ENCODE results near the gene POLR2J2. TPM values are rescaled to one million over a fixed set of nuclear protein-coding genes. Genes with fewer than 3 reads are reported as not detected.
"Not testable (repeated sequence)": the region's sequence is repeated elsewhere in the genome, so short reads cannot be mapped to it uniquely, and the experiment has no call there.

The POLR2J2 gene
- total RNA-seq, 1 experiment from 2014 or later, result 12.7 TPM

DNA sequence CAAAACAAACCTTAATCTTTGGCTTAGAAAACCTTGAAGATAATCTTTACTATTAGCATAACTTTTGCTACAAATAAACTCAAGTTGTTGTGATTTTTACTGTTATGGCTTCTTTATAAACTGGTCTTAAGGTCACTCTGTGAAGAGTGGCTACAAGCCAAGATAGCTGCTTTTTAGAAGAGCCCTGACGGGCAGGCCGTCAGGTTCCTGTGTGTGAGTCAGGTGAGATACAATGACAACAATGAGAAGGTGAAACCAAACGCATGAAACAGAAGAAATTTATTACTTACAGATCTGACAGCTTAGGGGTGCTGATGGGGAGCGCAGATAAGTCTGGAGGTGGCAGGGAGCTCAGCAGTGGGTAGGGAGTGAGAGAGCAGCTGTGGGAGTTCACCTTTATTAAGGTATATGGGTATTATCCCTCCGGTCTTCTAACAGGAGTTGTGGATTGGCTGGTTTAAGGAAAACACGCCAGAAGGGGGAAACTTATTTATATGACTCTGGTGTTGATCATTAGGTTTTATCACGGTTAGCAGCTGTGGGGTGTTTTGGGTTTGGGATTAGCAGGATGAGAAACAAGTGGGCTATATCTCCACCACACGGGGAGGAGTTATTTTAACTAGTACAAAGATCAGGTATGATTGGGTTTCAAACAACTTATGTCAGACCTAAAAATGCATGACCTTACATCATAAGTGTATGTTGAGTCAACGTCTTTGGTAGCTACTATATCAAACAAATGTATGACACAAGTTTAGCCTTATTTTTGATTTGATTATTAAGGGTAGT is 27.7 kb upstream of the POLR2J2 start:
- H3K4me3 Mint-ChIP-seq (ENCODE audit: unreplicated experiment); intact Hi-C loops (cut with micrococcal nuclease; ENCODE audit: unreplicated experiment); POLR2A ChIA-PET; H3K9me3 ChIP-seq; H3K4me1 Mint-ChIP-seq (ENCODE audit: low read depth, unreplicated experiment); H3K4me1 ChIP-seq; CTCF ChIA-PET; H3K27me3 ChIP-seq (replicated peaks; ENCODE audit: control insufficient read depth, insufficient read depth, low read length); H3K9me3 Mint-ChIP-seq (ENCODE audit: unreplicated experiment); H3K27ac Mint-ChIP-seq (ENCODE audit: unreplicated experiment); DNase-seq; BruUV-seq (replicated peaks); H3K36me3 ChIP-seq (ENCODE audit: control insufficient read depth, insufficient read depth, low read length); H3K27me3 Mint-ChIP-seq (ENCODE audit: insufficient read depth, unreplicated experiment); H3K4me3 ChIP-seq (ENCODE audit: low read depth, low read length); H3K36me3 Mint-ChIP-seq (ENCODE audit: insufficient read depth, unreplicated experiment): not testable (repeated sequence)

GRCh38 chr7:102697642-102698512 is 26.4 kb upstream of the POLR2J2 start:
- H3K9me3 ChIP-seq; H3K9me3 Mint-ChIP-seq (ENCODE audit: unreplicated experiment); POLR2A ChIA-PET; H3K4me1 ChIP-seq; H3K27me3 ChIP-seq (replicated peaks; ENCODE audit: control insufficient read depth, insufficient read depth, low read length); H3K27ac Mint-ChIP-seq (ENCODE audit: unreplicated experiment); BruUV-seq (replicated peaks); H3K36me3 Mint-ChIP-seq (ENCODE audit: insufficient read depth, unreplicated experiment); H3K4me3 Mint-ChIP-seq (ENCODE audit: unreplicated experiment); CTCF ChIA-PET; intact Hi-C loops (cut with micrococcal nuclease; ENCODE audit: unreplicated experiment); H3K27me3 Mint-ChIP-seq (ENCODE audit: insufficient read depth, unreplicated experiment); H3K4me3 ChIP-seq (ENCODE audit: low read depth, low read length); DNase-seq; H3K4me1 Mint-ChIP-seq (ENCODE audit: low read depth, unreplicated experiment); H3K36me3 ChIP-seq (ENCODE audit: control insufficient read depth, insufficient read depth, low read length): not testable (repeated sequence)

- H3K4me1 ChIP-seq; H3K36me3 Mint-ChIP-seq (ENCODE audit: insufficient read depth, unreplicated experiment); H3K36me3 ChIP-seq (ENCODE audit: control insufficient read depth, insufficient read depth, low read length); DNase-seq; POLR2A ChIA-PET; H3K27me3 Mint-ChIP-seq (ENCODE audit: insufficient read depth, unreplicated experiment); BruUV-seq (replicated peaks); H3K4me1 Mint-ChIP-seq (ENCODE audit: low read depth, unreplicated experiment); H3K9me3 ChIP-seq; intact Hi-C loops (cut with micrococcal nuclease; ENCODE audit: unreplicated experiment); H3K27ac Mint-ChIP-seq (ENCODE audit: unreplicated experiment); H3K9me3 Mint-ChIP-seq (ENCODE audit: unreplicated experiment); CTCF ChIA-PET; H3K27me3 ChIP-seq (replicated peaks; ENCODE audit: control insufficient read depth, insufficient read depth, low read length); H3K4me3 ChIP-seq (ENCODE audit: low read depth, low read length); H3K4me3 Mint-ChIP-seq (ENCODE audit: unreplicated experiment): not testable (repeated sequence)
These were observed 24.5 kb upstream of the POLR2J2 start for GRCh38 chr7:102696009-102696408.

GRCh38 chr7:102695033-102695552 is 23.6 kb upstream of the POLR2J2 start:
- H3K9me3 Mint-ChIP-seq (ENCODE audit: unreplicated experiment); POLR2A ChIA-PET; H3K36me3 Mint-ChIP-seq (ENCODE audit: insufficient read depth, unreplicated experiment); H3K9me3 ChIP-seq; H3K27me3 ChIP-seq (replicated peaks; ENCODE audit: control insufficient read depth, insufficient read depth, low read length); CTCF ChIA-PET; H3K27me3 Mint-ChIP-seq (ENCODE audit: insufficient read depth, unreplicated experiment); H3K27ac Mint-ChIP-seq (ENCODE audit: unreplicated experiment); H3K4me3 Mint-ChIP-seq (ENCODE audit: unreplicated experiment); H3K4me3 ChIP-seq (ENCODE audit: low read depth, low read length); DNase-seq; H3K36me3 ChIP-seq (ENCODE audit: control insufficient read depth, insufficient read depth, low read length); intact Hi-C loops (cut with micrococcal nuclease; ENCODE audit: unreplicated experiment); BruUV-seq (replicated peaks); H3K4me1 ChIP-seq; H3K4me1 Mint-ChIP-seq (ENCODE audit: low read depth, unreplicated experiment): not testable (repeated sequence)

DNA sequence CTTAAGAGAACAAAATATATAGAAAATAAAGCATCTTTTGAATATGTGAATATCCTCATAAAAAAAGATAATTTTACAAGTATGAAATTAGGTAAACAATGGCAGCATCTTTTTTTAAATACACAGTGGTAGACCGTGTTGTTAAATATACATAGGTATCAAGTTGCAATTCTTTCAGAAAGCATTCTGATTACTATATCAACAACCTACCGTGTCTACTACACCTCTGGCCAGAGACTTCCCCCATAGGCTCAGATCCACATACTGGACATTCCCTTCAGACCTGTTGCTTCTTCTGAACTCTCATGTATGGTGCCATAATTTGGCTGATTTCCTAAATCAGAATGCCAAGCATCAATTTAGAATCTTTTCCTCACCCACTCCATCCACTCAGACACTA is 22.5 kb upstream of the POLR2J2 start:
- H3K4me3 Mint-ChIP-seq (ENCODE audit: unreplicated experiment); DNase-seq; H3K4me1 ChIP-seq; POLR2A ChIA-PET; intact Hi-C loops (cut with micrococcal nuclease; ENCODE audit: unreplicated experiment); H3K27me3 Mint-ChIP-seq (ENCODE audit: insufficient read depth, unreplicated experiment); H3K36me3 Mint-ChIP-seq (ENCODE audit: insufficient read depth, unreplicated experiment); H3K4me1 Mint-ChIP-seq (ENCODE audit: low read depth, unreplicated experiment); CTCF ChIA-PET; H3K9me3 ChIP-seq; H3K27ac Mint-ChIP-seq (ENCODE audit: unreplicated experiment); BruUV-seq (replicated peaks); H3K4me3 ChIP-seq (ENCODE audit: low read depth, low read length); H3K9me3 Mint-ChIP-seq (ENCODE audit: unreplicated experiment); H3K27me3 ChIP-seq (replicated peaks; ENCODE audit: control insufficient read depth, insufficient read depth, low read length); H3K36me3 ChIP-seq (ENCODE audit: control insufficient read depth, insufficient read depth, low read length): not testable (repeated sequence)

DNA sequence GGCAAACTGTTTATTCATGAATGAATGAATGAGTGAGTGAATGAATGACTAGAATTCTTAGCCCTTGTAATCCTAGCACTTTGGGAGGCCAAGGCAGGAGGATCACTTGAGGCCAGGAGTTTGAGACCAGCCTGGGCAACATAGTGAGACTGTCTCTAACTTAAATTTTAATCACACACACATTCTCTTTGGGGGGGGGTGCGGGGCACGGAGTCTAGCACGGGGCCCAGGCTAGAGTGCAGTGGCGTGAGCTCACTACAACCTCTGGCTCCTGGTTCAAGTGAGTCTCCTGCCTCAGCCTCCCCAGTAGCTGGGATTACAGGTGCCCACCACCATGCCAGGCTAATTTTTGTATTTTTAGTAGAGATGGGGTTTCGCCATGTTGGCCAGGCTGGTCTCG is 19.1 kb upstream of the POLR2J2 start:
- H3K36me3 Mint-ChIP-seq (ENCODE audit: insufficient read depth, unreplicated experiment); H3K36me3 ChIP-seq (ENCODE audit: control insufficient read depth, insufficient read depth, low read length); H3K27me3 ChIP-seq (replicated peaks; ENCODE audit: control insufficient read depth, insufficient read depth, low read length); BruUV-seq (replicated peaks); H3K4me1 Mint-ChIP-seq (ENCODE audit: low read depth, unreplicated experiment); DNase-seq; H3K27me3 Mint-ChIP-seq (ENCODE audit: insufficient read depth, unreplicated experiment); POLR2A ChIA-PET; H3K4me3 ChIP-seq (ENCODE audit: low read depth, low read length); H3K9me3 ChIP-seq; H3K27ac Mint-ChIP-seq (ENCODE audit: unreplicated experiment); H3K9me3 Mint-ChIP-seq (ENCODE audit: unreplicated experiment); CTCF ChIA-PET; intact Hi-C loops (cut with micrococcal nuclease; ENCODE audit: unreplicated experiment); H3K4me1 ChIP-seq: not testable (repeated sequence)
- H3K4me3 Mint-ChIP-seq (ENCODE audit: unreplicated experiment), result peak overlapping the region; percentile 47
